Transverse colon (tissue), 3 donors: ENCODE measurements around the gene EED.

Experiments
- CTCF ChIP-seq, 5 experiments: fragments of 200-600 bp in 3 of 5; fragments of 450-650 bp in 2 of 5; sonication (generic) in 3 of 5; IDR thresholded peaks; 1 replicate in 2 of 5; 2 replicates in 3 of 5; pipeline ENCODE4 v1.5.1; 2016 to 2017; ENCODE audit warnings: antibody characterized with exemption in 5 of 5, inconsistent platforms in 3 of 5, mild to moderate bottlenecking in 2 of 5, moderate library complexity in 1 of 5
- POLR2A ChIP-seq: fragments of 450-650 bp; IDR thresholded peaks from one replicate; pipeline ENCODE4 v1.6.1; 2016; ENCODE audit warnings: antibody characterized with exemption, mild to moderate bottlenecking, moderate library complexity

GRCh38 chr11:86214710-86215109 is 29.8 kb upstream of the EED start:
- no peak for TF ChIP-seq CTCF (IDR thresholded peaks at IDR 0.05)
- TF ChIP-seq POLR2A, result no peak
